Activated naive CD4-positive, alpha-beta T cell (primary cell): ENCODE results near the gene RAMP3.
"Not testable (repeated sequence)": the region's sequence is repeated elsewhere in the genome, so short reads cannot be mapped to it uniquely, and the experiment has no call there.

Experiments used
- DNase-seq, 4 experiments: peaks; one replicate each; lab custom pipeline; 2025; lab: John Stamatoyannopoulos, UW

Gene RAMP3

DNA sequence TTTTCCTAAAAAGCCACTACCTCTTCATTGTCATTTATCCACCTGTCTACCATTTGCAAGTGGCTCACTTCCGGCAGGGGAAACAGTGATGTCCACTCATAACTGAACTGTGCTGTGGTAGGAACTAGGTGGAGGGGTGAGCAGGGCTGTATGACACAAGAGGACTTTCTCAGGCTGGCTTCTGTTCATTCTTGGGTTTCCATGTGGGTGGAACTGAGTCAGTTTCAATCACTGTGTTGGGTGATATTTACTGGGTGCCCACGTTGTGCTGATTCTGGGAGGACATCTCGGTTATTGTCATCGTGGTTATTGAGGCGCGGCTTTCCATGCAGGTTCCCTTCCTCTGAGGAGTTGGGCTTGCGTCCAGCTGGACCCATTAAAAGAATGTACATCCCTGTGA is 38.8 kb downstream of the RAMP3 start:
- DNase-seq: no peak

- no peak for DNase-seq
Observed at GRCh38 chr7:45197461-45197860, 39.9 kb downstream of the RAMP3 start.

GRCh38 chr7:45198986-45199385 is 41.4 kb downstream of the RAMP3 start:
- no peak for DNase-seq

- no peak for DNase-seq
Observed at GRCh38 chr7:45199506-45199905, 41.9 kb downstream of the RAMP3 start.

GRCh38 chr7:45202625-45203024 is 45.0 kb downstream of the RAMP3 start:
- DNase-seq: no peak

DNA sequence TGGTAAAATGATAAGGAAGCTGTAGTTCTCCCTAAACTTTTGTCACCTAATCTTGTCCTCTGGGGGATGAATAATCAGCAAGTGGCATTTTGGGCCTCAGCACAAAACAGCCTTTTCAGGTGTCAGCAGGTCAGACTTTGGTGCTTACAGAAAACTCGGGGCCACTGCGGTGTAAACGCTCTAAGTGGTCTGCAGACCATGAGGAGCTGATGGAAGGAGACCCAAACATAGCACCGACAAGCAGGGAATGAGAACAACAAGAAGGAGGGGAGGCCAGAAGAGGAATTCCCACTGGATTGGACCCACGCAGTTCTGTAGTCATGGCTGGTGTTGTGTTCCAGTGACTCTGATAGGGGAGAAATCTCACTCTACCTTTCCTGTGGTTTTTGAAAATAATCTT is 45.4 kb downstream of the RAMP3 start:
- DNase-seq: no peak

DNA sequence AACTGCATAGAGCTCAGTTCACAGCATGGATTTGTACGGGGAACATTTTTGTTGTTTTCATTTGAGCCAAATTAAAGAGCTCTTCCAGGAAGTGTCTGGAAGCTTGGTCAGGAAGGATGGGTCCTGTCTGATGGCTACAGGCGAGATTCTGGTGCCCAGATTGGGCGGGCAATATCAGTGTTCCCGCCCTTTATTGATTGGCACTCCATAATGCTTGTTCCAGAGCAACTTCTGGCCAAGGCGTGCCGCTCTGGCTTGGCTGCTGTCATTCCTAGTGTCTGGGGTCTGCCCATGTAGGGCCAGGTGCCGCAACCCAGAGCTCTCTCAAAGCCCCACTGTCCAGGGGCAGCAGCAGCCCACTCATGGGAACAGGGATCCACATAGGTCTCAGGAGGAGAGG is 45.9 kb downstream of the RAMP3 start:
- DNase-seq: no peak

DNA sequence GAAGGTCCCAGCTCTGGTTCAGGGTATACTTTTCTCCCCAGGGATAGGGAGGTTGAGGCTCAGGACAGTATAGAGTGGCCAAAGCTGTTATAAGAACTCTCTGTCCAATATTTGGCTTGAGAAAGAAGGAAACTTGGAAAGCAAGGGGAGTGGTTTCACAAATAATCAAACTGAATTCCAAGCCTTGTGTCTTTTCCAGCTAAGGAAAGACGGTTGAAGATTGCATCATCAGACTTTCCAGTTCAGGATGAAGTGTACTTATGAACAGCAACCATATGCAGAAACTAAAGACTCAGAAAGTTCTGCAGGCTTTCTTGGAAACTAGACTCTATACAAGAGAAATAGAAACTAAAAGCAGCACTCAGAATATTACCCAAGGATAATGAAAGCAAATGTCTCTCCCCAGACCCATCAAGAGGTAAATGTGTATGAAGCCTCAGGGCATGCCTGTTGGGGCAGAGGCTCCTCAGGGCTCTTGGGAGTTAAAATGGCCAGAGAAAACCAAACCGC is 46.4 kb downstream of the RAMP3 start:
- no peak for DNase-seq

DNA sequence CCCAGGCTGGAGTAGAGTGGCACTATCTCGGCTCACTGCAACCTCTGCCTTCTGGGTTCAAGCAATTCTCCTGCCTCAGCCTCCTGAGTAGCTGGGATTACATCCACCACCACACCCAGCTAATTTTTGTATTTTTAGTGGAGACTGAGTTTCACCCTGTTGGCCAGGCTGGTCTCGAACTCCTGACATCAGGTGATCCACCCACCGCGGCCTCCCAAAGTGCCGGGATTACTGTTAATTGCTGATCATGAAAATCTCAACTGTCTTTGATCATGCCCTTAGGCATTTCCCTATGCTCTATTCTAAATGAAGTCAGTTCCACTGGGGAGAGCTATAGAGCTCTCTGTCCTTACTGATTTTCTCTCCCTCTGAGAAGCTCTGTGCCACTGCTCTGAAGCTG is 48.7 kb downstream of the RAMP3 start:
- not testable (repeated sequence) for DNase-seq

DNA sequence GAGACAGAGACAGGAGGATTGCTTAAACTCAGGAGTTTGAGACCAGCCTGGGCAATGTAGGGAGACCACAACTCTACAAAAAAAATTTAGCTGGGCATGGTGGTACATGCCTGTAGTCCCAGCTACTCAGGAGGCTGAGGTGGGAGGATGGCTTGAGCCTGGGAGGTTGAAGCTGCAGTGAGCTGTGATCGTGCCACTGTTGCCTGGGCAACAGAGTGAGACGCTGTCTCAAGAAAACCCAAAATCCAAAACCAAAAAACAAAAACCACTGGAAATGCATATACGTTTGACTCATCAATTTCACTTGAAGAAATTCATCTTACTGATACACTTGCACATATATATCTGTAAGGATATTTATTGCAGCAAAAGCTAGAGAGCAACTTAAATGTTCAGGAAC is 52.3 kb downstream of the RAMP3 start:
- not testable (repeated sequence) for DNase-seq

- no peak for DNase-seq
Observed at GRCh38 chr7:45211066-45211465, 53.5 kb downstream of the RAMP3 start.

- no peak for DNase-seq
Observed at GRCh38 chr7:45211958-45212357, 54.4 kb downstream of the RAMP3 start.

DNA sequence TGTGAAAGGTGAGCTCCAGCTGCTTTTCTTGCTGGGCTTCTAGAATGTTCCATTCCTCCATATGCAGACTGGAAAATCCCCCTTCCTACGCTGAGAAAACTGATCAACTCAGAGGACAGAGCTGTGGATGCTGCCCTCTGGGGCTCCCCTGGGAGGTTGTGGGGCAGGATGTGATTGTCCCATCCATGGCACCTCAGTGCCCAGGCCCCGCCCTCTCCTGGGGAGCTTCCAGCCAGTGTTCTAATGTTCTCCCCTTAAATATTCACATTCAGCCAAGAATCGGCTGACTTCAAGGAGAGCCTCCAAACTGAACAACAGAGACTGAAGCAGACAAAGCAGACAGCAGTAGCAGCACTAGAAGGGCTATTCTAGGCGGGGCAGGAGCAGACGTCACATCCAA is 55.0 kb downstream of the RAMP3 start:
- no peak for DNase-seq

GRCh38 chr7:45215601-45216062 is 58.0 kb downstream of the RAMP3 start:
- no peak for DNase-seq

- no peak for DNase-seq
Observed at GRCh38 chr7:45216181-45216580, 58.6 kb downstream of the RAMP3 start.

DNA sequence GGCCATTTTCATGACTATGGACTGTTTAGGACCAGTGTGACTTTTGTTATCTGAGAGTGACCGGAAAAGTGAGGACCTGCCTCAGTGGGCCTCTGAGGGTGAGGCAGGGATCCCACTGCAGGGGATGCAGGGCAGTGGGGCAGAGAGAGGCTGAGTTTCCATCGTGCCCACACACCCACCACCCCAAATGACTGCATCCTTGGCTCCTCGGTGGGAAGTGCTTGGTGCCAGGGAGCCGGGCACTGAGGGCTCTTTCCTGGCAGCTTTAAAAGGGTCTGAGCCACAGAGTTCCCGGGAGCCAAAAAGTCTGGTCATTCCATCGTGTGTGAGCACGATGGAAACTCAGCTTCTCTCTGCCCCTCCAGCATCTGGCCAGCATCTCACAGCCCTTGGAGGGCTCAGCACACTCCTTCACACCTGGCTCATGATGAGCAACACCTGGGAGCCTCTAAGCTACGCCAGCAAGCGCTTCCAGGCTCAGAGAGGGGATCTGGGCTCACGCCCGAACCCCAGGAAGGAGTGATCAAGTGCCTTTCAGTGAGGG is 59.1 kb downstream of the RAMP3 start:
- DNase-seq: no peak

DNA sequence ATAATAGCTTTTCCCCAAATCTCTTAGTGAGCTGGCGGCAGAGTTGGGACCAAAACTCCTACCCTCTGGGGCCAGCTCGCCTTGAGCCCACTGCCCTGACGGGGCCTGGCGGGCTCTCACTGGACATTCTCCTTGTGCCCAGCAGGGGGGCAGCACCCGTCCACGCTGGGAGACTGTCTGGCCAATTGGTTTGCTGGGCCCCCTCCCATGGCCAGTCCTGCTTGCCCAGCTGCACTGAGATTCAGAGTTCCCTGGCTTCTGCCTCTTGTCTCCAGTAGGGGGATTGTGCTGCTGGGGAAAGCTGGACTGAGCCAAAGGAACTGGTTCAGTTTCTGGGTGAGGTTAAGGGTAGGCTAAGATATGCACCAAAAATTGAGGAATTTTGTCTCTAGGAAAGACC is 59.8 kb downstream of the RAMP3 start:
- no peak for DNase-seq

- no peak for DNase-seq
Observed at GRCh38 chr7:45219130-45219529, 61.5 kb downstream of the RAMP3 start.

DNA sequence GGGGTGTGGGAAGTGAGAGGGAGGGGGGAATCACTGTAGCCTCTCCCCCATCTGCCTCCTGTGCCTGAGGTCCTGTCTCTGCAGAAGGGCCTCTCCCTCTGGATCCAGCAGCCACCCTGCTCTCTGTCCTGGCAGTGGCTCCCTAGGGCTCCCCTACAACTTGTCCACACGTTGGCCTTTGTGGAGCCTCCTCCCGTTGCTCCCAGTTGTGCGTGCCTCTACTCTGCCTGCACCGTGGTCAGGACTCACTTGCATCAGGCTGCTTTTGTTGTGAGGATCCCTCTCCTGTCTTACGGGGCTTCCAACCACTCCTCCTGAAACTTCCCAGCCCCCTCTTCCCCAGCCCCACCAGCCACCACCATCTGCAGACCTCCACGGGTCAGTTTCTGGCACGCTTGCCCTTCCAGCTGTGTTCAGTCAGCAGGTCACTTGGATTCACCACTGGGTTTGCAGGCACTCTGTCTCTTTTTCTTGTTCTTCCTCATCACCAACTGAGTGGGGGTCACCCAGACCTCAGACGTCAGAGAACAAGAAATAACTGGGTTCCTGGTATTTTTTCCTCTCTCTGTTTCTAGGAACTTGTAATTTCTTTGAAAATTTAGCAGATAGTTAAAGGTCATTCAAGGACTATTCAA is 62.3 kb downstream of the RAMP3 start:
- no peak for DNase-seq

- DNase-seq: no peak
Observed at GRCh38 chr7:45220846-45221618, 63.4 kb downstream of the RAMP3 start.

DNA sequence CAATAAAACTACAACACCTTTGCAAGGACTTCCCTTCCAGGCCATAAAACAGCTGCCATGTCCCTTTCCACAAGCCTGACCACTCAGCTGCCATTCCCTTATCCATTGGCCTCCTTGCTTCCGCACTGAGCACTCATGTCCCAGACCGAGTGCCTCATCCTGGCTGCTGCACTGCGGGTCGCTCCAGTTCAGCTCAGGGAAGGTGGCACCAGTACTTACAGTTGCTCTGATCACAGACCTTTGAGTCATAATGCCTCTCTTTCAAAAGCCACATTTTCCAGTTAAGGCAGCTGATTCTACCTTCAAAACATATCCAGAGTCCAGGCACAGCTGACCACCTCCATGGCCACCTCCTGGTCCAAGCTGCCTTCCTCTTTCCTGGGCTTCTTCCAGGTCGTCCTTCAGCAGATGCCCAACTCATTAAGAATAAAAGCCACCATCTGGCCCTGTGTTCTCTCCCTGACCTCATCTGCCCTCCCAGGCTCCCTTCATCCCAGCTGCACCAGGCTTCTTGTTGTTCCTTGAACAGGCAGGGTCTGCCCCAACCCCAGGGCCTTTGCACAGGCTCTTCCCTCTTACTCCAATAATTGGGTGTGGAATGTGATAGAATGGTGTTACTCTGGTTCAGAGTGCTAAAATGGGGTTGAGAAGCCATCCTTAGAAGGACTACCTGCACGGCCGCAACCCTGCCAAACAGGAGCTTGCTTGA is 64.5 kb downstream of the RAMP3 start:
- DNase-seq: no peak

- DNase-seq: no peak
Observed at GRCh38 chr7:45223078-45223477, 65.5 kb downstream of the RAMP3 start.
